ENCODE measurements around the gene DDIAS. TPM values are rescaled to one million over a fixed set of nuclear protein-coding genes. Genes with fewer than 3 reads are reported as not detected.

Gene DDIAS
- total and polyA plus RNA-seq, 9 of the 15 experiments (the other 6 are each of a cell fraction or from before 2014, with no cell fraction given): 9.4 to 27.2 (median 23.3) TPM

- H3K4me1 ChIP-seq (replicated peaks in 1 of 2; ENCODE audit: control insufficient read depth in 2 of 2, insufficient read depth in 2 of 2, low read length in 2 of 2): peaks cover 0 to 9% of the 10 kb centered on the region in 2 experiments; a peak in 2 of 5 replicates
- no peaks in the 10 kb centered on the region for H3K9me3 ChIP-seq (replicated peaks; ENCODE audit: control insufficient read depth, insufficient read depth, low read depth, low read length)
- ChIA-PET CTCF (ENCODE audit: low intra/inter-chr PET ratio) (no interaction called here), POLR2A (no interaction called here)
- no peak for ATAC-seq
- intact Hi-C loops (cut with micrococcal nuclease) (no loop called here), in situ Hi-C loops (cut with MboI) (no loop called here)
- H3K27ac ChIP-seq (ENCODE audit: extremely low read depth, low read depth, low read length): no peak overlapping the region
- H3K4me2 ChIP-seq (ENCODE audit: insufficient read depth, low read length): no peak overlapping the region
- H2AFZ ChIP-seq (ENCODE audit: low read depth, low read length): no peak overlapping the region
- FAIRE-seq: no peak
- no peaks in the 10 kb centered on the region for H3K79me2 ChIP-seq (ENCODE audit: control insufficient read depth, insufficient read depth, low read length)
- TF ChIP-seq EGR1 (conservative IDR thresholded peaks at IDR 0.05) (no peak), ZNF280B (CRISPR knock-in tag; IDR thresholded peaks at IDR 0.05) (no peak), ZKSCAN8 (CRISPR knock-in tag; IDR thresholded peaks at IDR 0.05) (no peak), TCF3 (CRISPR knock-in tag; IDR thresholded peaks at IDR 0.05) (no peak), NEUROD1 (IDR thresholded peaks at IDR 0.05; ENCODE audit: borderline replicate concordance, low read depth, low read length, partially characterized antibody) (no peak), SMARCC2 (IDR thresholded peaks at IDR 0.05; ENCODE audit: low read depth) (no peak), CBX2 (IDR thresholded peaks at IDR 0.05; ENCODE audit: insufficient read depth, low read length, poor library complexity, severe bottlenecking) (no peak), KLF16 (IDR thresholded peaks at IDR 0.05) (no peak), GMEB1 (CRISPR knock-in tag; IDR thresholded peaks at IDR 0.05) (no peak)
- H3K9me1 ChIP-seq (ENCODE audit: control insufficient read depth, insufficient read depth, low read length): no peaks in the 10 kb centered on the region
- no peak overlapping the region for H3K4me3 ChIP-seq
- no TSS peak for BruUV-seq (replicated peaks)
- no peak overlapping the region for H3K9ac ChIP-seq (ENCODE audit: insufficient read depth in 1 of 2, low read depth in 2 of 2, low read length in 2 of 2)
- peaks cover 65% of the 10 kb centered on the region for H3K36me3 ChIP-seq (ENCODE audit: control insufficient read depth, insufficient read depth, low read length)
- DNase-seq (ENCODE audit: extremely low read depth in 1 of 4, low spot score in 3 of 4): no peak
- no peaks in the 10 kb centered on the region for H3K27me3 ChIP-seq (ENCODE audit: control insufficient read depth in 2 of 2, insufficient read depth in 2 of 2, low read length in 2 of 2)
- 100% methylated on average over 8 of the region's 10 CpGs for WGBS (ENCODE audit: insufficient coverage, low coverage, missing lambda C conversion rate)
- H4K20me1 ChIP-seq (replicated peaks; ENCODE audit: control insufficient read depth, insufficient read depth, low read length): no peaks in the 10 kb centered on the region
Measured at GRCh38 chr11:82929121-82929520, 27.6 kb downstream of the DDIAS start.
